Measurements from ENCODE around the gene FBLN2. TPM values are rescaled to one million over a fixed set of nuclear protein-coding genes. Genes with fewer than 3 reads are reported as not detected.

The FBLN2 gene
- total and polyA plus RNA-seq, 4 donors: 4.3 to 43.4 (median 21.1) TPM

GRCh38 chr3:13536832-13537231 is 12.1 kb upstream of the FBLN2 start:
- peaks cover 0 to 42% (median 6%) of the 10 kb centered on the region in 5 donors for H3K4me1 ChIP-seq (ENCODE audit: control insufficient read depth in 5 of 5, insufficient read depth in 5 of 5, low read length in 5 of 5)
- peaks cover 0 to 4% (median 0%) of the 10 kb centered on the region in 3 donors for H3K27me3 ChIP-seq (ENCODE audit: control insufficient read depth in 3 of 3, insufficient read depth in 3 of 3, low read length in 2 of 3)
- no peaks in the 10 kb centered on the region for H3K36me3 ChIP-seq (ENCODE audit: control insufficient read depth in 4 of 4, insufficient read depth in 4 of 4, low read length in 4 of 4)
- ATAC-seq (ENCODE audit: insufficient read depth, low FRiP score) (no peak), DNase-seq (peak in 1 of 3 donors; percentile 59)
- WGBS, 2 donors: 4 to 8% methylated on average over 8 of the region's 8 CpGs
- no peak overlapping the region for H3K9ac ChIP-seq (ENCODE audit: insufficient read depth in 1 of 2, low read length in 2 of 2)
- no peaks in the 10 kb centered on the region for H3K9me3 ChIP-seq (ENCODE audit: control insufficient read depth in 4 of 4, insufficient read depth in 3 of 4, low read length in 3 of 4)
- no peak overlapping the region for H3K4me3 ChIP-seq
- no peak overlapping the region for H3K27ac ChIP-seq (ENCODE audit: low read depth in 1 of 2, low read length in 1 of 2)
- TF ChIP-seq, protein P1, sequence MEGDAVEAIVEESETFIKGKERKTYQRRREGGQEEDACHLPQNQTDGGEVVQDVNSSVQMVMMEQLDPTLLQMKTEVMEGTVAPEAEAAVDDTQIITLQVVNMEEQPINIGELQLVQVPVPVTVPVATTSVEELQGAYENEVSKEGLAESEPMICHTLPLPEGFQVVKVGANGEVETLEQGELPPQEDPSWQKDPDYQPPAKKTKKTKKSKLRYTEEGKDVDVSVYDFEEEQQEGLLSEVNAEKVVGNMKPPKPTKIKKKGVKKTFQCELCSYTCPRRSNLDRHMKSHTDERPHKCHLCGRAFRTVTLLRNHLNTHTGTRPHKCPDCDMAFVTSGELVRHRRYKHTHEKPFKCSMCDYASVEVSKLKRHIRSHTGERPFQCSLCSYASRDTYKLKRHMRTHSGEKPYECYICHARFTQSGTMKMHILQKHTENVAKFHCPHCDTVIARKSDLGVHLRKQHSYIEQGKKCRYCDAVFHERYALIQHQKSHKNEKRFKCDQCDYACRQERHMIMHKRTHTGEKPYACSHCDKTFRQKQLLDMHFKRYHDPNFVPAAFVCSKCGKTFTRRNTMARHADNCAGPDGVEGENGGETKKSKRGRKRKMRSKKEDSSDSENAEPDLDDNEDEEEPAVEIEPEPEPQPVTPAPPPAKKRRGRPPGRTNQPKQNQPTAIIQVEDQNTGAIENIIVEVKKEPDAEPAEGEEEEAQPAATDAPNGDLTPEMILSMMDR (IDR thresholded peaks at IDR 0.05; ENCODE audit: control extremely low read depth, extremely low read depth): no peak

- no peak for ATAC-seq (ENCODE audit: insufficient read depth, low FRiP score)
- no peak overlapping the region for H3K9ac ChIP-seq (ENCODE audit: insufficient read depth in 1 of 2, low read length in 2 of 2)
Observed at GRCh38 chr3:13537244-13537908, 11.5 kb upstream of the FBLN2 start.

GRCh38 chr3:13537909-13538296 is 11.0 kb upstream of the FBLN2 start:
- H3K36me3 ChIP-seq (ENCODE audit: control insufficient read depth in 4 of 4, insufficient read depth in 4 of 4, low read length in 4 of 4): no peaks in the 10 kb centered on the region
- H3K9ac ChIP-seq (ENCODE audit: insufficient read depth in 1 of 2, low read length in 2 of 2): no peak overlapping the region
- TF ChIP-seq, protein P1 (IDR thresholded peaks at IDR 0.05; ENCODE audit: control extremely low read depth, extremely low read depth): no peak
- 63 to 93% methylated on average over 6 of the region's 6 CpGs for WGBS, 2 donors
- peaks cover 0 to 31% (median 3%) of the 10 kb centered on the region in 5 donors for H3K4me1 ChIP-seq (ENCODE audit: control insufficient read depth in 5 of 5, insufficient read depth in 5 of 5, low read length in 5 of 5)
- H3K27me3 ChIP-seq (ENCODE audit: control insufficient read depth in 3 of 3, insufficient read depth in 3 of 3, low read length in 2 of 3): no peaks in the 10 kb centered on the region
- no peak for DNase-seq
- no peaks in the 10 kb centered on the region for H3K9me3 ChIP-seq (ENCODE audit: control insufficient read depth in 4 of 4, insufficient read depth in 3 of 4, low read length in 3 of 4)
- no peak overlapping the region for H3K4me3 ChIP-seq
- no peak overlapping the region for H3K27ac ChIP-seq (ENCODE audit: low read depth in 1 of 2, low read length in 1 of 2)
- no peak for ATAC-seq (ENCODE audit: insufficient read depth, low FRiP score)

More at GRCh38 chr3:13537244-13537908, 11.5 kb upstream of the FBLN2 start:
- H3K4me1 ChIP-seq (ENCODE audit: control insufficient read depth in 5 of 5, insufficient read depth in 5 of 5, low read length in 5 of 5): peaks cover 0 to 37% (median 6%) of the 10 kb centered on the region in 5 donors
- H3K27me3 ChIP-seq (ENCODE audit: control insufficient read depth in 3 of 3, insufficient read depth in 3 of 3, low read length in 2 of 3): no peaks in the 10 kb centered on the region
- H3K4me3 ChIP-seq: no peak overlapping the region
- H3K27ac ChIP-seq (ENCODE audit: low read depth in 1 of 2, low read length in 1 of 2): no peak overlapping the region
- TF ChIP-seq, protein P1 (IDR thresholded peaks at IDR 0.05; ENCODE audit: control extremely low read depth, extremely low read depth): no peak
- WGBS, 2 donors: 93% methylated on average over 6 of the region's 6 CpGs
- H3K9me3 ChIP-seq (ENCODE audit: control insufficient read depth in 4 of 4, insufficient read depth in 3 of 4, low read length in 3 of 4): no peaks in the 10 kb centered on the region
- DNase-seq: no peak
- H3K36me3 ChIP-seq (ENCODE audit: control insufficient read depth in 4 of 4, insufficient read depth in 4 of 4, low read length in 4 of 4): no peaks in the 10 kb centered on the region

Data from lung (tissue), 12 donors.